ENCODE measurements around the gene DNHD1. TPM values are rescaled to one million over a fixed set of nuclear protein-coding genes. Genes with fewer than 3 reads are reported as not detected.

The DNHD1 gene
- total and polyA plus RNA-seq, 9 of the 15 experiments (the other 6 are each of a cell fraction or from before 2014, with no cell fraction given): 0.82 to 9.7 (median 3.8) TPM

DNA sequence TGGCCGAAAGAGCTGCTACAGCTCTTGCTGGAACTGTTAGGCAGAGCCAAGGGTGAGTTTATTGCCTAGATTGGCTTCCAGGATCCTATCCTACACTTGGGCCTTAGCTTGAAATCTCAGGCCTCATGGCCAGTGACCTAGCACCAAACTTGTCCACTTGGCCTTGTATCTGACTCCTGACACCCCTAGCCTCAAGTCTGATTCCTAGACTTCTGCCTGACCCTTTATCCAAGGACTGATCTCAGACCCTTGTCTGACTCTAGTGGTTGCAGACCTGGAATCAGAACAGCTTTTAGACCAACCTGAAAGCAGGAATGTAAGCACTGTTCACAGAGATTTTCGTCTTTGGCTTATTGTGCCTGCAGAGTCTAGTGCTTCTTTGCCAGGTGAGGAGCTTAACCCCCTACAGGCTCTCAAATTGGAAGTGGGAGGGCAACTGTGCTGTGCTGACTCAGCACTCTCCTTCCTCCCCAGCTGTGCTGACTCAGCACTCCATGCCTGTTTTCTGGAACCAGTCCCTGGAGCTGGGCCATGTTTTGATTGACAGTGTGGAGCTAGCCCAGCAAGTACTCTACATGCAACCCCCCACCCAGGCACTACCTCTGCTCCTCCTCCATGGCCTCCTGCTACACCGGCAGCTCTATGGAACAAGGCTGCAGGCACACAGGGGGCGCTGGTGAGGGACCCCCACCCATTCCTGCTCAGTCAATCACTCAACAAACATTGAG, 71.3 kb downstream of the DNHD1 start (continued):
- TF ChIP-seq, protein P1, sequence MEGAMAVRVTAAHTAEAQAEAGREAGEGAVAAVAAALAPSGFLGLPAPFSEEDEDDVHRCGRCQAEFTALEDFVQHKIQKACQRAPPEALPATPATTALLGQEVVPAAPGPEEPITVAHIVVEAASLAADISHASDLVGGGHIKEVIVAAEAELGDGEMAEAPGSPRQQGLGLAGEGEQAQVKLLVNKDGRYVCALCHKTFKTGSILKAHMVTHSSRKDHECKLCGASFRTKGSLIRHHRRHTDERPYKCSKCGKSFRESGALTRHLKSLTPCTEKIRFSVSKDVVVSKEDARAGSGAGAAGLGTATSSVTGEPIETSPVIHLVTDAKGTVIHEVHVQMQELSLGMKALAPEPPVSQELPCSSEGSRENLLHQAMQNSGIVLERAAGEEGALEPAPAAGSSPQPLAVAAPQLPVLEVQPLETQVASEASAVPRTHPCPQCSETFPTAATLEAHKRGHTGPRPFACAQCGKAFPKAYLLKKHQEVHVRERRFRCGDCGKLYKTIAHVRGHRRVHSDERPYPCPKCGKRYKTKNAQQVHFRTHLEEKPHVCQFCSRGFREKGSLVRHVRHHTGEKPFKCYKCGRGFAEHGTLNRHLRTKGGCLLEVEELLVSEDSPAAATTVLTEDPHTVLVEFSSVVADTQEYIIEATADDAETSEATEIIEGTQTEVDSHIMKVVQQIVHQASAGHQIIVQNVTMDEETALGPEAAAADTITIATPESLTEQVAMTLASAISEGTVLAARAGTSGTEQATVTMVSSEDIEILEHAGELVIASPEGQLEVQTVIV (CRISPR knock-in tag; IDR thresholded peaks at IDR 0.05; ENCODE audit: borderline replicate concordance): no peak
- TF ChIP-seq ZNF347 (CRISPR knock-in tag; IDR thresholded peaks at IDR 0.05; ENCODE audit: low read depth): no peak
- no peak for TF ChIP-seq TEAD2 (tag; IDR thresholded peaks at IDR 0.05)
- TF ChIP-seq ATF7 (IDR thresholded peaks at IDR 0.05): peak; percentile 63; the same call in 1 of the 2 replicates
- TF ChIP-seq, protein P2, sequence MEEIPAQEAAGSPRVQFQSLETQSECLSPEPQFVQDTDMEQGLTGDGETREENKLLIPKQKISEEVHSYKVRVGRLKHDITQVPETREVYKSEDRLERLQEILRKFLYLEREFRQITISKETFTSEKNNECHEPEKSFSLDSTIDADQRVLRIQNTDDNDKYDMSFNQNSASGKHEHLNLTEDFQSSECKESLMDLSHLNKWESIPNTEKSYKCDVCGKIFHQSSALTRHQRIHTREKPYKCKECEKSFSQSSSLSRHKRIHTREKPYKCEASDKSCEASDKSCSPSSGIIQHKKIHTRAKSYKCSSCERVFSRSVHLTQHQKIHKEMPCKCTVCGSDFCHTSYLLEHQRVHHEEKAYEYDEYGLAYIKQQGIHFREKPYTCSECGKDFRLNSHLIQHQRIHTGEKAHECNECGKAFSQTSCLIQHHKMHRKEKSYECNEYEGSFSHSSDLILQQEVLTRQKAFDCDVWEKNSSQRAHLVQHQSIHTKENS (CRISPR knock-in tag; IDR thresholded peaks at IDR 0.05): no peak
- TF ChIP-seq, protein P3, sequence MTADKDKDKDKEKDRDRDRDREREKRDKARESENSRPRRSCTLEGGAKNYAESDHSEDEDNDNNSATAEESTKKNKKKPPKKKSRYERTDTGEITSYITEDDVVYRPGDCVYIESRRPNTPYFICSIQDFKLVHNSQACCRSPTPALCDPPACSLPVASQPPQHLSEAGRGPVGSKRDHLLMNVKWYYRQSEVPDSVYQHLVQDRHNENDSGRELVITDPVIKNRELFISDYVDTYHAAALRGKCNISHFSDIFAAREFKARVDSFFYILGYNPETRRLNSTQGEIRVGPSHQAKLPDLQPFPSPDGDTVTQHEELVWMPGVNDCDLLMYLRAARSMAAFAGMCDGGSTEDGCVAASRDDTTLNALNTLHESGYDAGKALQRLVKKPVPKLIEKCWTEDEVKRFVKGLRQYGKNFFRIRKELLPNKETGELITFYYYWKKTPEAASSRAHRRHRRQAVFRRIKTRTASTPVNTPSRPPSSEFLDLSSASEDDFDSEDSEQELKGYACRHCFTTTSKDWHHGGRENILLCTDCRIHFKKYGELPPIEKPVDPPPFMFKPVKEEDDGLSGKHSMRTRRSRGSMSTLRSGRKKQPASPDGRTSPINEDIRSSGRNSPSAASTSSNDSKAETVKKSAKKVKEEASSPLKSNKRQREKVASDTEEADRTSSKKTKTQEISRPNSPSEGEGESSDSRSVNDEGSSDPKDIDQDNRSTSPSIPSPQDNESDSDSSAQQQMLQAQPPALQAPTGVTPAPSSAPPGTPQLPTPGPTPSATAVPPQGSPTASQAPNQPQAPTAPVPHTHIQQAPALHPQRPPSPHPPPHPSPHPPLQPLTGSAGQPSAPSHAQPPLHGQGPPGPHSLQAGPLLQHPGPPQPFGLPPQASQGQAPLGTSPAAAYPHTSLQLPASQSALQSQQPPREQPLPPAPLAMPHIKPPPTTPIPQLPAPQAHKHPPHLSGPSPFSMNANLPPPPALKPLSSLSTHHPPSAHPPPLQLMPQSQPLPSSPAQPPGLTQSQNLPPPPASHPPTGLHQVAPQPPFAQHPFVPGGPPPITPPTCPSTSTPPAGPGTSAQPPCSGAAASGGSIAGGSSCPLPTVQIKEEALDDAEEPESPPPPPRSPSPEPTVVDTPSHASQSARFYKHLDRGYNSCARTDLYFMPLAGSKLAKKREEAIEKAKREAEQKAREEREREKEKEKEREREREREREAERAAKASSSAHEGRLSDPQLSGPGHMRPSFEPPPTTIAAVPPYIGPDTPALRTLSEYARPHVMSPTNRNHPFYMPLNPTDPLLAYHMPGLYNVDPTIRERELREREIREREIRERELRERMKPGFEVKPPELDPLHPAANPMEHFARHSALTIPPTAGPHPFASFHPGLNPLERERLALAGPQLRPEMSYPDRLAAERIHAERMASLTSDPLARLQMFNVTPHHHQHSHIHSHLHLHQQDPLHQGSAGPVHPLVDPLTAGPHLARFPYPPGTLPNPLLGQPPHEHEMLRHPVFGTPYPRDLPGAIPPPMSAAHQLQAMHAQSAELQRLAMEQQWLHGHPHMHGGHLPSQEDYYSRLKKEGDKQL (CRISPR knock-in tag; IDR thresholded peaks at IDR 0.05; ENCODE audit: borderline replicate concordance): no peak
- TF ChIP-seq PCBP2 (IDR thresholded peaks at IDR 0.05; ENCODE audit: low read depth, low read length, poor library complexity, severe bottlenecking): no peak
- 0 out of 2 replicates have a peak, but pooled peaks have one; percentile 10 for TF ChIP-seq CREM (IDR thresholded peaks at IDR 0.05; ENCODE audit: low read depth)
- TF ChIP-seq, protein P4, sequence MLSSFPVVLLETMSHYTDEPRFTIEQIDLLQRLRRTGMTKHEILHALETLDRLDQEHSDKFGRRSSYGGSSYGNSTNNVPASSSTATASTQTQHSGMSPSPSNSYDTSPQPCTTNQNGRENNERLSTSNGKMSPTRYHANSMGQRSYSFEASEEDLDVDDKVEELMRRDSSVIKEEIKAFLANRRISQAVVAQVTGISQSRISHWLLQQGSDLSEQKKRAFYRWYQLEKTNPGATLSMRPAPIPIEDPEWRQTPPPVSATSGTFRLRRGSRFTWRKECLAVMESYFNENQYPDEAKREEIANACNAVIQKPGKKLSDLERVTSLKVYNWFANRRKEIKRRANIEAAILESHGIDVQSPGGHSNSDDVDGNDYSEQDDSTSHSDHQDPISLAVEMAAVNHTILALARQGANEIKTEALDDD (IDR thresholded peaks at IDR 0.05): no peak
- TF ChIP-seq CREB1 (IDR thresholded peaks at IDR 0.05): no peak
- no peak for TF ChIP-seq CREB1 (CRISPR knock-in tag; IDR thresholded peaks at IDR 0.05)
- TF ChIP-seq, protein P5, sequence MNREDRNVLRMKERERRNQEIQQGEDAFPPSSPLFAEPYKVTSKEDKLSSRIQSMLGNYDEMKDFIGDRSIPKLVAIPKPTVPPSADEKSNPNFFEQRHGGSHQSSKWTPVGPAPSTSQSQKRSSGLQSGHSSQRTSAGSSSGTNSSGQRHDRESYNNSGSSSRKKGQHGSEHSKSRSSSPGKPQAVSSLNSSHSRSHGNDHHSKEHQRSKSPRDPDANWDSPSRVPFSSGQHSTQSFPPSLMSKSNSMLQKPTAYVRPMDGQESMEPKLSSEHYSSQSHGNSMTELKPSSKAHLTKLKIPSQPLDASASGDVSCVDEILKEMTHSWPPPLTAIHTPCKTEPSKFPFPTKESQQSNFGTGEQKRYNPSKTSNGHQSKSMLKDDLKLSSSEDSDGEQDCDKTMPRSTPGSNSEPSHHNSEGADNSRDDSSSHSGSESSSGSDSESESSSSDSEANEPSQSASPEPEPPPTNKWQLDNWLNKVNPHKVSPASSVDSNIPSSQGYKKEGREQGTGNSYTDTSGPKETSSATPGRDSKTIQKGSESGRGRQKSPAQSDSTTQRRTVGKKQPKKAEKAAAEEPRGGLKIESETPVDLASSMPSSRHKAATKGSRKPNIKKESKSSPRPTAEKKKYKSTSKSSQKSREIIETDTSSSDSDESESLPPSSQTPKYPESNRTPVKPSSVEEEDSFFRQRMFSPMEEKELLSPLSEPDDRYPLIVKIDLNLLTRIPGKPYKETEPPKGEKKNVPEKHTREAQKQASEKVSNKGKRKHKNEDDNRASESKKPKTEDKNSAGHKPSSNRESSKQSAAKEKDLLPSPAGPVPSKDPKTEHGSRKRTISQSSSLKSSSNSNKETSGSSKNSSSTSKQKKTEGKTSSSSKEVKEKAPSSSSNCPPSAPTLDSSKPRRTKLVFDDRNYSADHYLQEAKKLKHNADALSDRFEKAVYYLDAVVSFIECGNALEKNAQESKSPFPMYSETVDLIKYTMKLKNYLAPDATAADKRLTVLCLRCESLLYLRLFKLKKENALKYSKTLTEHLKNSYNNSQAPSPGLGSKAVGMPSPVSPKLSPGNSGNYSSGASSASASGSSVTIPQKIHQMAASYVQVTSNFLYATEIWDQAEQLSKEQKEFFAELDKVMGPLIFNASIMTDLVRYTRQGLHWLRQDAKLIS (CRISPR knock-in tag; IDR thresholded peaks at IDR 0.05): no peak
- no peak for TF ChIP-seq NELFE (IDR thresholded peaks at IDR 0.05; ENCODE audit: insufficient read depth, insufficient read length)
